Kasumi-1 (cell line): ENCODE results near the gene LHX5.

ENCODE experiments used
- DNase-seq, 2 experiments: peaks; one replicate each; lab custom pipeline; 2025; lab: John Stamatoyannopoulos, UW

LHX5 gene

DNA sequence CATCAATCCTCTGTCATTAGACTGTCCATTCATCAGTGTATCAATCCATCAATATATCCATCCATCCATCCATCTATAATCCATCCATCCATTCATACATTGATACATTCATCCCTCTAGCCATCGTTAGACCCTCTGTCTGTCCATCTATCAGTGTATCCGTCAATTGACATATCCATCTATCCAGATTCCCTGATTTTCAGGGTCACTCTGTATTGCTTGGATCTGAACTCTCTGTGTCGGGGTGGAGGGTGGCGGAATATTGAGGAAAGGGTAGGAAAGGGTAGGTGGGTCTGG lies 32.4 kb downstream of the LHX5 start:
- DNase-seq: no peak

DNA sequence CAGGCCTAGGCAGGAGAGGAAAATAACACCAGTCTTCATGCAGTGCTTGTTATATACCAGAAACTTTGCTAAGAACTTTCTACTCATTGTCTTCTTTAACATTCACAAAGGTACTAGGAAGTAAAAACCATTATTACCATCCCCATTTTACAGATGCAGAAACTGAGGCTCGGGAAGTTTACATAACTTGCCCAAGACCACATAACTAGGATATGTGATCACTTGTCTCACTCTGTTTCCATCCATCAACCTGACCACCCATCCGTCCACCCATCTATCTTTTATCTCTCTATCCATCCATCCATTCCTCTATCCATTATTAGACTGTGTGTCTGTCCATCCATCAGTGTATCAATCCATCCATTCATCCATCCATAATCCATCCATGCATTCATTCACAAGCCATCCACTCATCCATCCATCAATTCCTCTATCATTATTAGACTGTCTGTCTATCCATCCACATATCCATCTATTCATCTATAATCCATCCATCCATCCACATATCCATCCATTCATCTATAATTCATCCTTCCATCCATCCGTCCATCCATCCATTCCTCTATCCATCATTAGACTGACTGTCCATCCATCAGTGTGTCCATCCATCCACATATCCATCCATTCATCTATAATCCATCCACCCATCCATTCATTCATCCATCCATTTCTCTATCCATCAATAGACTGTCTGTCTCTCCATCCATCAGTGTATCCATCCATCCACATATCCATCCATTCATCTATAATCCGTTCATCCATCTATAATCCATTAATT lies 33.0 kb downstream of the LHX5 start:
- DNase-seq: no peak

DNA sequence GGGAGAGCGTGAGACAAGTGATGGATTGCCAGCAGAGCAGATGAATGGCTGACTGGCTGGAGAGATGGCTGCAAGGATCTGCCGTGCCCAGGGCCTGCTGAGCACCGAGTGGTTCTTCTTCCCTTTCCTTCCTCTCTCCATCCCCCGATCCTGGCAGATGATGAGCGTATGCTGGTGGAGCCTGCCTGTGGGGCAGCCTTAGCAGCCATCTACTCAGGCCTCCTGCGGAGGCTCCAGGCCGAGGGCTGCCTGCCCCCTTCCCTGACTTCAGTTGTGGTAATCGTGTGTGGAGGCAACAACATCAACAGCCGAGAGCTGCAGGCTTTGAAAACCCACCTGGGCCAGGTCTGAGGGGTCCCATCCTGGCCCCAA lies 34.0 kb downstream of the LHX5 start:
- no peak for DNase-seq

DNA sequence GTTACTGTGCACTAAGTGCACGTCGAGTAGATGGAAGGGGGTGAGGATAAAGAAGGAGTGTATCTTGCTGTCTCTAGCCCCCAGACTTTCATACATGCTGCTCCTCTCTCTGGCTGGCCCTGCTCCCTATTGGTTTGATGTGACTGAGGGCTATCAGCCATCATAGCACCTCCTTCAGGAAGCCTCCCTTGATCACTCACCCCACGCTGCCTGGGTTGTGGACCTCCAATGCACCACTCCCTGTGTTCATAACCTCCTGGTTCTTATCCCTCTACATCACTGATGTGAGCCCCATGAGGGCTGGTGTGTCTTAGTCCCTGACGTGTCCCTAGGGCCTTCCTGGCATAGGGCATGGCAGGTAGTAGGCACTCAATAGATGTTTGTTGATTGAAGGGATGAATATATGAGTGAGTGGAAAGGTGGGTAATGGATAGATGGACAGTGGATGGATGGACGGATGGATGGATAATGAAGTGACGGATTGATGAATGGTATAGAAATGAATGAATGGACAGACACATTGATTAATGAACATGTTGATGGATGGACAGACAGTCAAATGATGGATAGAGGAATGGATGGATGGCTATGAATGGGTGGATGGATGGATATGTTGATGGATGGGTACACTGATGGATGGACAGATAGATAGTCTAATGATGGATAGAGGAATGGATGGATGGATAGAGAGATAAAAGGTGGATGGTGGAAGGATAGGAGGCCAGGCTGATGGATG lies 34.5 kb downstream of the LHX5 start:
- DNase-seq: no peak

DNA sequence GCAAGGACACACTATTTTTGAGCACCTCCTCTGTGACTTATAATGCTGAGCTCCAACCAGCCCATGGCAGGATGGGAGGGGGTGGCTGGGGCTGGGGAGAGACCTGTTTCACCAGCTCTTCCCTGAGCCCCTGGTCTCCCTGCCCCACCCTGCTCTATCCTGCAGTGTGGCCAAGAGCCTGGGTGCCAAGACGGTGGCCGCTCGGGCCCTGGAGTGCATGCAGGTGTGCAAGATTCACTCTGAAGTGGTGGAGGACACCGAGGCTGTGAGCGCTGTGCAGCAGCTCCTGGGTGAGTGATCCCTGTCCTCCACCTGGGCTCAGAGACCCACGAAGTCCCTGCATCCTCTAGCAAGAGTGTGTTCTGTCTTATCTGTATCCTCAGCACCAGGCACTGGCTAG lies 35.1 kb downstream of the LHX5 start:
- no peak for DNase-seq

DNA sequence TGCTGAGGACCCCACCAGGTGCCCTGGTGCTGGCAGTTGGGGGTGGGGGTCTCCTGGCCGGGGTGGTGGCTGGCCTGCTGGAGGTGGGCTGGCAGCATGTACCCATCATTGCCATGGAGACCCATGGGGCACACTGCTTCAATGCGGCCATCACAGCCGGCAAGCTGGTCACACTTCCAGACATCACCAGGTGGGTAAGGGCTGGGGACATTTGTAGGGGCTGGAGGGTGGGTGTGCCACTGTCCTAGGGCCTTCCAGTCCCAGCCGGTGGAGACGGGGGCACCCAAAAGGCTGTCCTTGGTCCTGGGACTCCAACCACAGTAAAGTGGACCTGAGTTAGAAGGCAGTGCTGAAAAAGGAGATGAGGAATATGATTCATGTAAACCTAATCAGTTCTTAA lies 36.3 kb downstream of the LHX5 start:
- no peak for DNase-seq

DNA sequence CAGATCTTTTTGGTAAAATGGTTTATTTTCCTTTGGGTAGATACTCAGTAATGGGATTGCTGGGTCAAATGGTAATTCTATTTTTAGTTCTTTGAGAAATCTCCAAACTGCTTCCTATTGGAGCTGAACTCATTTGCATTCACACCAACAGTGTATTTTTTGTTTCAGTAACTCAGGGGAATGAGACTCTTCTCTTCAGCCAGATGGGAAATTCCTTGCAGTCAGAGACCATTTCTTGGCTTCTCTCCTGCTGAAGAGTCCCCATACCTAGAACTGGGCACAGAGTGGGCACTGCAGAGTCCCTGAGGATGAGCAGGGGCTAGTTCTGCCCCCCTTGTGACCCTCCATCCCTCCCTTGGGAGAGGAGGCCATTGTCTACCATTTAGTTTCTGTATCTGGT lies 38.7 kb downstream of the LHX5 start:
- no peak for DNase-seq

DNA sequence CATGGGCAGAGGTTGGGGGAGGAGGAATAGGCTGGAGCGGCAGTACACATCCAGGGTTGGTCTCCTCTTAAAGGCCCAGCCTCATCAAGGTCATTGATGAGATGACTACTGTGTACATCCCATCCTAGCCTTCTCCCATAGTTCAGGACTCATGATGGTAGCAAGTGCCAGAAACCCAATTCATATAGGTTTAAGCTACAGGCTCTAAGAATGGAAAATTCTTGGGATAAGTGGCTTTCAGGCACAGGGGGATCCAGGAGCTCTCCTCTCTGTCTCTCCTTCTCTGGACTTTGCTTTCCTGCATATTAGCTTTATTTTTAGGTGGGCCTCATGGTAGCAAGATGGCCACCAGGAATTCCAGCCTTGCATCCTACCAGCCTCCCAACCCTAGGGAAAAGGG lies 43.2 kb downstream of the LHX5 start:
- DNase-seq: no peak

DNA sequence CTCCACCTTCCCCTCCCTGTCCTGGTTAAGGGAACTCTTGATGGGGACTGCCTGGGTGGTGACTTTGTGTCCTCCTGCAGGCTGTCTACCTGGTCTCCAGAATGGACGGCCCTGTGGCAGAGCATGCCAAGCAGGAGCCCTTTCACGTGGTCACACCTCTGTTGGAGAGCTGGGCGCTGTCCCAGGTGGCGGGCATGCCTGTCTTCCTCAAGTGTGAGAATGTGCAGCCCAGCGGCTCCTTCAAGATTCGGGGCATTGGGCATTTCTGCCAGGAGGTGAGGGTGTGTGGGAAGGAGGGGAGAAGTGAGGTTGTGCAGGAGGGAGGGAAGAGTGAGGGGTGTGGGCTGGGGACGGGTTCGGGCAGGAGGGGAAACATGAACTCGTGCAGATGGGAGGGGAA lies 43.8 kb downstream of the LHX5 start:
- no peak for DNase-seq

DNA sequence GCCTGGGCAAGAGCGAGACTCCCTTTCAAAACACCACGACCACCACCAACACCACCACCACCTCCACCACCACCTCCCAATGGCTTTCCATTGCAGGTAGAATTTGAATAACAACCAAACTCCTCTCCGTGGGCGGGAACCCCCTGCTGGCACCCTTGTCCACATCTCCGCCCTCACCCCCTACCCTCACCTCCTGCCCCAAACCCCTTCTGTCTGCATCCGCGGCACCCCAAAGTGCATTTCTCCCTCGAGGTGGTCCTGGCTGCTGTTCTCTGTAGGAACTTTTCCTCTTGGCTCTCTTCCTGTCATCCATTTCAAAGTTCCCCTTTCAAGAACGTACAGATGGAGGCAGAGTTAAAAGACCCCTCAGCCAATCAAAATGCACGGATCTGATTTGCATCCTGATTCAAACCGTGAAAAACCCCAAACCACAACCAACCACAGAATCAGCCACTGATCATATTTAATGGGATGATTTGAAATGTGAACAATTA lies 45.7 kb downstream of the LHX5 start:
- no peak for DNase-seq

DNA sequence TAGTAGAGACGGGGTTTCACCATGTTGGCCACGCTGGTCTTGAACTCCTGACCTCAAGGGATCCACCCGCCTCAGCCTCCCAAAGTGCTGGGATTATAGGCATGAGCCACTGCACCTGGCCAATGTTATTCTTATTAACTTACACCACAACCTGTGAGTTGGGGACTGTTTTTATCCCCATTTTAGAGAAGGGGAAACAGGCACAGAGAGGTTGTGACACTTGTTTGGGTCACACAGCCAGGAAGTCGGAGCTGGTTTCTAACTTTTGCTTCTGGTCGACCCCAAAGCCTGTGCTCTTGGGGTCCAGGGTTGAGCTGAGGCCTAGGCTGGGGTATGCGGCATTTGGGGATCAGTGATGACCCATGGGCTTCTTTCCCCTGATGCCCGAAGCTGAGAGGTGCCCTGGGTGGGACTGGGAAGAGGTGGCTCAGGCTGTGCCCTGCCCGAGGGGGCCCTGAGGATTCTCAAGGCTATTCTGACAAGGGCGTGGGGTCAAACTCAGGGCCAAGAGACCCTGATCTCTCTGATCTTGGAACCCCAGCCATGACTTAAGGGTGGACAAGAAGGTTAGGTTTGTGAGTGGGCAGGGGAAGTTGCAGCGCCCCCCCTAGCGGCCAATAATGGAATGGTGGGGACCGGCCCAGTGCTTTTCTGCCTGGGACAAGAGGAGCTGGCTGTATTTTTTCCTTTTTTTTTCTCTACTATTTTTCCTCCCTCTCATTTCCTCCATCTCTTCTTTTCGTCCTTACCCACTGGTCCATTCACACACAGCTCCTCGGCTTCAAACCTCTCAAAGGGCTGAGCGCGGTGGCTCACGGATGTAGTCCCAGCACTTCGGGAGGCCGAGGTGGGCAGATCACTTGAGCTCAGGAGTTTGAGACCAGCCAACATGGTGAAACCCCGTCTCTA lies 46.5 kb downstream of the LHX5 start:
- peak; percentile 42 to 53 for DNase-seq

DNA sequence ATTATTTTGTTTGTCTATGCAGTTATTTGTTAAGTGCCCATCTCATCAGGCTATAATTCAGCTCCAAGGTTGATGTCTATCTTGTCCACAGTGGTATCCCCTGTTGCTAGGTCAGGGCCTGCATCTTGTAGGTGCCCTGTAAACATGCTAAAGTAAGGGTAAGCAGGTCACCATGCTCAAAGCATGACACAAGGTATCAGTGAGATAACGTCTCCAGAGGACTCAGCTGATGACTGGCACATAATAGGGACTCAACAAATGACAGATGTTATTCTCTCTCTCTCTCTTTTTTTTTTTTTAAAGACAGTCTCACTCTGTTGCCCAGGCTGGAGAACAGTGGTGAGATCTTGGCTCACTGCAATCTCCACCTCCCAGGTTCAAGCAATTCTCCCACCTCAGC lies 47.2 kb downstream of the LHX5 start:
- DNase-seq: no peak

DNA sequence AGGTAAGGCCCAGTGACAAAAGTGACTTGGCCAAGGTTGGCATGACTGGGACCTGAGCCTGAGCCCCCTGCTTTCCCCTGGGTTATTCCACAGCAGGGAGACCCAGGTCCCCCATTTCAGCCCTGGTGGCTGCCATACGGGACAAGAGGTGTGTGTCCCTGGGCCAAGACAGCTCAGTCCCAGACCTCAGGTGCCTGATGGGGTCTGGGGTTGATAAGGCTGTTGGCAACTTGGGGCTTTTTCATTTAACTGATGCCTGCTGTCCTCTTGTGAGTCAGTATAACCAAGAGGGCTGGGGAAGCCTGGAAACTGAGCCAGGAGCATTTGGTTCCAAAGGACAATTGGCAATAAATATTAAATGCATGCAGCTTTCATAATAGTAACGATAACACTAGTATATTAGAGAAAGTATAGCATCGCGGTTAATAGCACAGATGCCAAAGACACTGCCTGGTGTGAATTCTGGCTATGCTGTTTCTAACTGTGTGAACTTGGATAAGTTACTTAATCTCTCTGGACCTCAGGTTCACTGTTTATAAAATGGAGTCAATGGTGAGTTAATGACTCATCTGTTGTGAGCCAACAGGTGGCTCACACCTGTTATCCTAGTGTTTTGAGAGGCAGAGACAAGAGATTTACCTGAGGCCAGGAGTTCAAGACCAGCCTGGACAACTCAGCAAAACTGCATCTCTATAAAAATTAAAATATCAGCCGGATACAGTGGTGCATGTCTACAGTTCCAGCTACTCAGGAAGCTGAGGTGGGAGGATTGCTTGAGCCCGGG lies 48.6 kb downstream of the LHX5 start:
- no peak for DNase-seq

DNA sequence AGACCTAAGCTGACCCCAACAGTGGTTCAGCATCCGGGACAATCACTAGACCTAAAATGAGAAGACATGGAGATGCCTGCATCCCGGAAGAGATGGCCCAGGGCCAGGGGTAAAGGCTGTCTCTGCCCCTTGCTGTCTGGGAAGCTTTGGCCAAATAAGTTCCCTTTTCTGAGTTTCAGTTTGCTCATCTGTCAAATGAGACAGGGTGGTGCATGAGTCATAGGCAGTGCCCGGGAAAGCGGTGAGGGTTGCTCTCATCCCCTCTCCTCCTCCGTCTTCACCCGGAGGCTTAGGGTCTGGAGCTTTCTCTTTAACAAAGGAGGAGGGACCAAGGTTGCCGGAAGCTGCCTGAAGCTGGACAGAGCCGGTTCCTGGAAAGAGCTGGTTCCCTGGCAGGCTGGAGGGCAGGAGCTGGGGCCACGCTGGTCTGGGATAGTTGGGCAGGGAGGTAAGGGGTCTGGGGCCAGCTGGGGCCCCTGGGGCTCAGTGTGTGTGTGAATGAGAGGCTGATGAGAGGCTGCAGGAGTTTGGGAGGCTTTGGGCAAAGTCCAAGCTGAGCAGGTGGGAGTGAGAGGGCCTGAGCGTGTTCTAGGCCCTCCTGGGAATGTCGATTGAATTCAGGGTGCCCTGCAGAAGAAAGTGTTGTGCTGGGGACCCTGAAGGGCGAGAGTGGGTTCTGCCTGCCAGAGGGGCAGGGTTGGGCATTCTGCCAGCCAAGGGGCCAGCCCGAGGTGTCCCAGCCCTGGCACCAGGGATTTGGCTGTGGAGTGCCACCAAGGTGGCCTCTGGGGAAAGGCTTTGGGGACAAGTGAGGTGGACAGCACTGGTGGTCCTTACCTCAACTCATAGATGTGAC lies 49.4 kb downstream of the LHX5 start, which contains the start of gene SDSL:
Gene SDSL, plus strand, starts transcription at position 351 of the 856 bp plus-strand sequence. CDS start 5,603 bp downstream, outside the sequence.
- DNase-seq: peak; percentile 97 to 98

DNA sequence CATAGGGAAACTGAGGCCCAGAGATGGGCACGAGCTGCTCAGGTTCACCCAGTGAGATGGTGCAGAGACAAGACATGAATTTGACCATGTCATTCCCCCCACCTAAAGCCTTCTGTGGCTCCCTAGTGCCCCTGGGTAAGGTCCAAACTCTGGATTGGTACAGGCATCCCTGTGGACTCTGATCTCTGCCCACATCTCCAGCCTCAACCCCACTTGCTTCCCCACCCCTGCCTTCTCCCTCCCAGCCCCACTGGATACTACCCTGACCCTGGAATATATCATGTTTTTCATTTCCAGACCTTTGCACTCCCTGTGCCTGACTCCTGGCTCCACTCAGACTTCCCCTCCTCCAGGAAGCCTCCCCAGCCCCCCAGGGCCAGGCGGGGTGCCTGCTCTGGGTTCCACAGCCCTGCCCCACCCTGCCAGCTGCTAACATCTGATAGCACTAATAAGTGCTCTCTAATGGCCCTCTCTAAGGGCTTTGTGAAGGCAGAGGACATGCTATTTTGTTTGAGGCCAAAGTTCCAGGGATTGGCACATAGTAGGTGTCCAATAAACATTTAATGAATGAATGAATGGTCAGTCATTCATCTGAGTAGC lies 50.6 kb downstream of the LHX5 start:
- DNase-seq: no peak

DNA sequence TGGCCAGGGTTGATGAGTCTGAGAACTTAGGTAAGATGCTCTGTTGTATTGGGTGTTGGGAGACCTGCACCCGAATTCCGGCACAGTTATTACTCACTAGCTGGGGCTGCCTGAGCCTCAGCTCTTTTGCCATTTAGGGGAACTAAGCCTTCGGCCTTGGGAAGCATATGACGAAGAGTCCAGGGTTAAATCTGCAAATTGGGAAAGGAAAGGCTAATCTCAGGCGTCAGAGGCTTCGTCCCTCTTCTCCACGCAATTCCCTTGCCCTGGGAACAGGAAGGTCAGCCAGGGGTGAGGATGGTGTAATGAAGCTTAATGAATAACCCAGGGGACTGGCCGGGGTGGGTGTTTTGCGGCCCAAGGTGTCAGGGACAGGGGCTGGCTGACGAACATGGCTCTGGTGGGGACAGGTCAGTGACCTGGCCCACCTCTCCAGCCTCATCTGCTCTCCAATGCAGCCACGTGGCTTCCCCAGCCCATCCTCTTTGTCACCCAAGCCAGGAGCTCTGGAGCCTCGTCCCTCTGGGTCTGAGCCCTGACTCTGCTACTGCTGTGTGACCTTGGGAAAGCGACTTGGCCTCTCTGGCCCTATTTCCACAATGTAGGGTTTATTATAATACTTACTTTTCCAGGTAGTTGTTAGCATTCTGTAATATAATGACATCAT lies 53.3 kb downstream of the LHX5 start:
- no peak for DNase-seq

DNA sequence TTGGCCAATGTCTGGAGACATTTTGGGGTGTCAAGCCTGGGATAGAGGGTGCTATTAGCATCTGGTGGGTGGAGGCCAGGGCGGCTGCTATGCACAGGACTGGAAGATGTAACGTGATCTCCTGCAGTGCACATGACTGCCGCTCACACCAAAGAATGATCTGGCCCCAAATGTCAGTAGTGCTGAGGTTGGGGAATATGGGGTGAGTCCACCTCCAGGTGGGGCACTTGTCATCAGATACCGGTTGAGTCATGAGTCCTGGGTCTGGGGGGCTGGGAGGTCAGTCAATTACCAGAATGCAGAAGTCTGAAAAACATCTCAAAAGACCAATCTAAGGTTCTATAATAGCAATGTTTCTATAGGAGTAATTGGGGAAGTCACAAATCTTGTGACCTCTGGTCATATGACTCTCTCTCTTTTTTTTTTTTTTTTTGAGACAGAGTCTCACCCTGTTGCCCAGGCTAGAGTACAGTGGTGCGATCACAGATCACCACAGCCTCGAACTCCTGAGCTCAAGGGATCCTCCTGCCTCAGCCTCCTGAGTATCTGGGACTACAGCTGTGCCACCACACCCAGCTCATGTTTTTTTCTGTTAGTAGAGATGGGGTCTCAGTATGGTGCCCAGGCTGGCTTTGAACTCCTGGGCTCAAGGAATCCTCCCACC lies 55.4 kb downstream of the LHX5 start:
- peak; percentile 28 to 43 for DNase-seq

DNA sequence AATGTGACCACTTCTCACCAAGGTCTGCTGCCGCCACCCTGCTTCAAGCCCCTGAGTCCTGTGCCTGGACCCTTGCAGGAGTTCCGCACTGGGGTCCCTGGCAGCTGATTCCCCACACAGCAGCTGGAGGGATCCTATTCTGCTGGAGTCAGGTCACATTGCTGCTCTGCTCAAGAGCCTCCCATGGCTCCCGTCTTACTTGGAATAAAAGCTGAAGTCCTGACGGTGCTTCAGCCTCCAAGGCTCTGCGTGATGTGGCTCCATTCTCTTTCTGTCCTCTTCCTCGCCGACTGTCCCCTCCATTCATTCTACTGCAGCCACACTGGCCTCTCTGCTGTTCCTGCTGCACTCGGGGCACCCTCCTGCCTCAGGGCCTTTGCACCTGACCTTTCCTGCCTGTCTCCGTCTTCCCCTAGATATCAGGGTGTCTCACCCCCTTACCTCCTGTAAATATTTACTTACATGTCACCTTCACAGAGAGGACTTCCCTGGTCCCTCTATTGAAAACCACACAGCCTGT lies 57.1 kb downstream of the LHX5 start:
- no peak for DNase-seq

DNA sequence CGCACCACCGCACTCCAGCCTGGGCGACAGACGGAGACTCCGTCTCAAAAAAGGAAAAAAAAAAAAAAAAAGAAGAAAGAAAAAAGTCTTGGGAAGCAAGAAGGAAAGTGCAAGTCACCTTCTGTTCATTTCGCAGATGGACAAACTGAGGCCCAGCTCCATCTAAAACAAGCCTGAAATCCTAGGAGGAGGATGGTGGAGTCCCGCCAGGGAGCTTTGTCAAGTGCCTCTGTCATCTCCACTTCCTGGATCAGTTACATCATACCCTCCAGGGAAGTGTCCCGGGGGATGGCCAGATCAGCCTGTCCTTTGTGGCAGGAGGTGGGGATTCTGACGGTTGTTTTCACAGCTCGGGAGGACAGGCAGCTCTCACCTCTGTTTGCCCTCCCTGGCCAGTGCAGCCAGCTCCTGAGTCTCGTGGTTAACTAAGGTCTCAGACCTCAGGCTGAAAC lies 58.2 kb downstream of the LHX5 start:
- DNase-seq: no peak
